ENCODE results near the gene CFAP43.

DNA sequence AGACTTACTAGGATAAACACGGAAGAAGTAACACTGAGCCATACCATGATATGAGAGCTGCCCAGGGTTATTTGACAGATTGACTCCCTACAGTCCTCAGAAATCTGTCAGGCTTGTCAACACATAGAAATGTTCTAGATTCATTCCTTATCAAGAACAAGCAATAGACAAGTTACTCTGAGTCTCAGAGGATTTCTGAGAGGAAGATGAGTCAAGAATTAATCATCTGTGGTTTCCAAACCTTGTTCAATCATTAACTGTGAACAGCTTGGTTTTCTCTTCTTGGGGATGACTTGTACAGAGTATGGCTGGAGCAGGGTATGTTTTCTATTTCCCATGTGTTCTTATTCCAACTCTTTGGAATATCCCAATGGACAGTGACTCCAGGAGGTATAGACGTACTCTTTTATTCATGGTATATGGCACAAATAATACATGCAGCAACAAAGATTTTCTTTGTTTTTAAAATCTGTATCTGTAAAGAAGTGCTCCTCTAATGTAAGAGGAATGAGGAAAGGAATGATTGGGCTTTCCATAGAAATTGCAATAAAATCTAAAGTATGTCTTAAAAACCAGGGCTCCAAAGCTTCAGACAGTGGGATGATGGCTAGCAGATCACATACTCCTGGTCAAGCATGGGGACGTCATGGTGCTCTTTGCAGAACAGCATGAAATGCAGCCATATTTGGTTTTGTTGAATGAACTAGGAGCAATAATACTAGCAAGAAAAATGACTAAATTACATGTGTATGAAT lies 122.1 kb downstream of the CFAP43 start:
- no peak for TF ChIP-seq EZH2 (IDR thresholded peaks at IDR 0.05)
- TF ChIP-seq POLR2AphosphoS5 (IDR thresholded peaks at IDR 0.05; ENCODE audit: borderline replicate concordance, low read depth, low read length) = no peak
